HTR-8/SVneo (cell line): ENCODE results near the gene ATP8A2.
"Not testable (repeated sequence)": the region's sequence is repeated elsewhere in the genome, so short reads cannot be mapped to it uniquely, and the experiment has no call there.

Experiments
- DNase-seq: peaks from one replicate; pipeline ENCODE4 v3.0.0; 2011; ENCODE audit warnings: low spot score, mixed read lengths; ENCODE audit not compliant: insufficient read length
- FAIRE-seq: peaks from 2 replicates; lab custom pipeline; 2011; peaks lifted over from hg19 to GRCh38; lab: Jason Lieb, UNC

ATP8A2 gene

DNA sequence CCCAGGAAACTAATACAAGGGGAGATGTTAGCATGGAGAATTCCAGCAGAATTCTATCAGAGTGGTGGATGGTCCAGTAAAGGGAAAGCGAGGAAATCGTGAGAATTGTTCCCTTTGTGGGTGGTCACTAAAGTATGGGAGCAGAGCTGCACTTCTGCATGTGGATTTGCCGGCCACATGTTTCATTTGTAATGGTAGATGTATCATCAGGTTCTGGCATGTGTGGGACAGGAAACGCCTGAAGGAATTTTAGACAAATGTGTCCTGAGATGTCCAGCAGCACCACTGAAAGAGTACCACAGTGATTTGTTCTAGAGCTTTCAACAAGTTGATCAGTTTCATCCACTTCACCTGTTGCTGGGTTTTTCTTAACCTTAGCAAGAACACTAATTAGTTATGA is 371.6 kb downstream of the ATP8A2 start:
- no peak for FAIRE-seq
- DNase-seq, result no peak

DNA sequence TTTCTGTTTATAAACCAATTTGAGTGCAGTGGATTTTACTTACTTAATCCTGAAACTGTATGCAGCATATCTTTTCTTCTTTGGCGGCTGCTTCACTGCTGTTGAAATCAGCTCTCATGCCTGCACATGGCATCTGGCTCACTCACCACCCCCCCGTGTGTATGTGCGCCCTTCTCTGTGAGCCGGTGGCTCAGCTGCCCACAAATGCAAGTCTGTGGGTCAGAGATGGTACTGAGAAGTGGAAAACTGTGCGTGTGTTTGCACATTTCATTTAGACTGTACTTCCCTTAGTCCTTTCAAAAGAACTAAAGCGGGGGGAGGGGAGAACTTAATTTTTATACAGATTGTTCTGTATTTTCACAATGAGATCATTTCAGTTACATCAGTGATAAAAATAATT is 372.4 kb downstream of the ATP8A2 start:
- no peak for DNase-seq
- FAIRE-seq, result no peak

DNA sequence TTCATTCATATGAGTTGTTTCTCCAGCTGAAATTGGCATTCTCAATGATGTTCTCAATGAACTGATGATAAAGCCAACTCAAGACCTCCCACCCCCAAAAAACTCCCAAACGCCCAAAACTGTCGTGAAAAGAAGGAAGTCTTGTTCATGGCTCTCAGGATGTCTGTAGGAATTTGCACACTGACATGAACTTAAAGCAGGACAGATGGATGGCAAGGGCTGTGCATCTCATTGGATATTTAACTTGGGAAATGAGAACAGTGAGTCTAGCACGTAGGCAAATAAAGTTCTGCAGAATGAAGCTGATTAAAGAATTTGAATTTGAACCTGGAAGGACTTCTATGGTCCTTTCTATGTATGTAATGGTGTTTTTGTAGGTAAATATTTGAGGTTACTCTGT is 374.4 kb downstream of the ATP8A2 start:
- no peak for FAIRE-seq
- no peak for DNase-seq

DNA sequence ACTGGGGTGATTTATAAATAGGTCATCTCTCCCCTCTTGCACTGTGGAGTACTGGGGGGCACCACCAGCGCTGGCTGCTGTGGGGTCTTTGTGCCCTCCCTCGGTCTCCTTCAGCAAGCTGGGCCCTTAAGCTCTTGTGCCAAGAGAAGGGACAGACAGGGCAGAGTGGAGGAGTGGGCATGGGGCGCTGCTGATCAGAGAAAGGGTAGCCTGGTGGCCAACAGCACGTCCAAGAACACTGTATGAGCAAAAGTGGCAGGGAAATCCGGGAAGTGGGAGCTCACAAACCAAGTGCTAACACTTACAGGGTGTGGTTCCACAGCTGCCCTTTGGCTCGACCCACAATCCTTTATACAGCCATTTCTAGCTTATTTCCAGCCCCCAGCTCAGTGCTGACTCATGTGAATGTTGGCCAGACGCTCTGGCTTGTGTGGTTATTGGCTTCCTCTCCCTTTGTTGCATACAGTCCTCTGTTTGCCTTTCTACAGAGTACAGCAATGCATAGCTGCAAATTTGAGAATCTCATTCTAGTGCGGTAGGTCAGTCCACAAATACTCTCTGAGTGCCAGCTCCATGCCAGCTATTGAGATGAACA is 381.3 kb downstream of the ATP8A2 start:
- FAIRE-seq, result no peak
- DNase-seq, result no peak

DNA sequence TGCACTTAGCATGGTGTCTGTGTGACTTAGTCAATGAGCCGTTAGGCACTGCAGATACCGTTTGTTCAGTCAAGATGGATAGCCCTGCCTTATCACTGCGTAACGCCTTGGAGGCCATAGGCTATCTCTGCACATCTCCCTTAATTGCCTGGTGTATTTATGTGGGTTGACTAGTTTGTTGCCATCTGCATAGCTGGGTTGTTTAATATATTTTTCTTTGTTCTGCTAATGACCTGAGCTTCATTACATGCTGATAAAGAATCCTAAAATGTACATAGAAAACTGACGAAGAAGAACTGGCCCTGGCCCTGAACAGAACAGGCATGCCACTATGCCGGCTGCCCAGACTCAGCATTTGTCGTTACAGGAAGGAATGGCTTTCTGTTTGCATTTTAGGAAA is 382.2 kb downstream of the ATP8A2 start:
- FAIRE-seq, result no peak

DNA sequence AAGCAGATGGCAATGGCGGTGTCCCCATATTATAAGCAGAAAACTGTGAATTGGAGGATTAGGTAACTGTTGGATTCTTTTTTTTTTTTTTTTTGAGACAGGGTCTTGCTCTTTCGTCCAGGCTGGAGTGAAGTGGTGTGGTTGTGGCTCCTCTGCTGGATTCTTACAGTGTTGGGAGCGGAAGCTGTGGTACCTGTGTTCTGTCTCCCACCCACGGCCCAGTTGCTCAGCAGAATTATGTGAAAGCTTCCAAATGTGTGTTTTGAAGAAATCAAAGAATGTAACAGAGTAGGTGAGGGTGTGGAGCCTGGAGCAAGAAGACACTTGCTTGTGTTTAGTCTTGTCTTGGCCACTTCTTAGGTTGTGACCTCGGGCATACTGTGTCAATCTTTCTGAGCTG is 384.5 kb downstream of the ATP8A2 start:
- FAIRE-seq, result no peak
- no peak for DNase-seq

More for the DNA sequence above, 382.2 kb downstream of the ATP8A2 start:
- no peak for DNase-seq

DNA sequence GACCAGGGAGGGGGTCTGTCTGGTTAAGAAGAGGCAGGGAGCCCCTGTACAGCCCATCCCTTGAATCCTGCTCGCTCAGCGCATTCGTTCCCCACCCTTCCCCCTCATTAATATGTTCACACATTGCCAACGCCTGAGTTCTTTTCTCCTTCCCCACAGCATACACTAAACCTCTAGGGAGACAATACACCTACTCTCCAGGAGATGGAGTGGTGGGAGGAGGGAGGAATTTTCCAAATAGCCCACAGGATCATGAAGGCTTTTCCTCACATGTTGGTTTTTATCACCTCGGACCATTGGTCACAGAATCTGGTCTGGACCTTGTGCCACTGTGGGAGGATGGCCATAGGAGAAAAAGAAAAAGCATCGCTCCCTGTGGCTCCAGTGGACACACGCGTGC is 385.1 kb downstream of the ATP8A2 start:
- DNase-seq, result no peak
- FAIRE-seq, result no peak

DNA sequence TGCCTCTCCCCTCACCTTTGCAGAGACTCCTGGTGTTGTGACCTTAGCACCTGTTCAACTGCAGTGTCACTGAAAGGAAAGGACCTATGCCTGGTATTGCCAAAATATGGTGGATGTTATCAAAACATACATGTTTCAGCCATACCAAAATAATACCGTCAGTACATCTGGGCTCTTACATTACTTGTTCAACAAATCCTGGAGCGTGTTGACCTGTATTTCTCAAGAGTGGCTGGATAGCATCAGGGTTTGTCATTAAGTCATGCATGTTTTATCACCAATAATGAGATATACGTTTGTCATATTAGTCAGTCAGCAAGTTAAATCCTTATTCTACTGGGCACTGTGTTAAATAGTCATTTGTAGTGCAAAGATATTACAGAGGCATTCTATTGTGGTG is 389.3 kb downstream of the ATP8A2 start:
- DNase-seq (no peak), FAIRE-seq (no peak)

DNA sequence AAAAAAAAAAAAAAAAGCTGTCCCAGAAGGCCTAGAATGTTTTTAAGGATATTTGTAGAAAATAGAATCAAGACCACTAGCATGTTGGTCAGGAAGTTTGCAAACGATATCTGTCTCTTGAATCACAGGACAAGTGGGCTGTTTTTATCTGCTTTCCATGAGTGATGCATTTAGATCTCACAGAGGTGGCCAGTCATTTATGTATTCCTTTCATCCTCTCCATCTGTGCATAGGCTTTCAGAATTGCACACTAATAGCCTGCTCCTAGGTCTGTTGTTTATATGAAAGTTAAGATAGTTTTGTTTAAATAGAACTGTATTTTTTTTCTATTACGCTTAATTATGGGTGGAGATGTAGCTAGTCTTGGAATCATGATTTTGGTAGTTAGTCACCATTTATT is 390.5 kb downstream of the ATP8A2 start:
- FAIRE-seq (no peak), DNase-seq (no peak)

DNA sequence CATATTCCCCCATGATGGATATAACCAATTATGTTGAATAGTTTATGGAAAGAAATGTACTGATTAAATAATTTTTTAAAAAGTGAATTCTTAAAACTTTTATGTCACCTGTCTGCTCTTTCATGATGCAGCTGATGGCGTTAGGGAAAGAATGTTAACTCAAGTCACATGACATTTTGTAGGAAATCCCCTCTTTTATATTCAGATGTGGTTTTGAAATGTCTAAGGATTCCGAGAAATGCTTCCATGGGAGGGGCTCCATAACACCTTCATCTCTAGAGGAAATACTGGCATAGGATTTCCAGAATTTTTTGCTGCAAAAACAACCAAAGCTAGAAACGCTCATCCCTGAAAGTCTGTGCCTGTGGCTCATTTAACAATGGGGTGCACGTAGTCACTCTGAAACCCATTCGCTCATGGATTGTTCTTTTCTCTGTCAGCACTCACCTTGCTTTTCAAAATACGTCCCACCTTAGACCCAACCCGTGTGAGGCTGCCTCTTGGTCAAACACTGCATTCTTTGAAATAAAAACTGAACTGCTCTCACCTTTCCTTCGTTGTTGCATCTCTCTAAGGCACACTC is 391.1 kb downstream of the ATP8A2 start:
- DNase-seq, result no peak
- FAIRE-seq, result no peak

DNA sequence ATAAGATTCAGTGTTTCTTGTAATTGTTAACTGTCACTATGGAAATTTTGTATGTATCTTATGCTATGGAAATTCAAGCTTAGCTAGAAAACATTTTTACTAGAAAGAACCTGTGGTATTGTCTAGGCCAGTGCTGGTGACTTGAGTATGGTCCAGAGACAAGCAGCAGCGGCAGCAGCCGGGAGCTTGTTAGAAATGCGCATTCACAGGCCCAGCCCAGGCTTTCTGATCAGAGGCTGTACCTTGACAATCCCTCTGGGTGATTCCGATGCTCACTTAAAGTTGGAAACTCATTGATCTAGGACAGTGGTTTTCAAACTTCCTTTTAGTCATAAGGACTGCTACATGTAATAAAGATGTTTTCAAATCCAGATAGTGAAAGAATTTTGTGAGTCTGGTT is 392.6 kb downstream of the ATP8A2 start:
- DNase-seq, result no peak
- FAIRE-seq, result no peak

DNA sequence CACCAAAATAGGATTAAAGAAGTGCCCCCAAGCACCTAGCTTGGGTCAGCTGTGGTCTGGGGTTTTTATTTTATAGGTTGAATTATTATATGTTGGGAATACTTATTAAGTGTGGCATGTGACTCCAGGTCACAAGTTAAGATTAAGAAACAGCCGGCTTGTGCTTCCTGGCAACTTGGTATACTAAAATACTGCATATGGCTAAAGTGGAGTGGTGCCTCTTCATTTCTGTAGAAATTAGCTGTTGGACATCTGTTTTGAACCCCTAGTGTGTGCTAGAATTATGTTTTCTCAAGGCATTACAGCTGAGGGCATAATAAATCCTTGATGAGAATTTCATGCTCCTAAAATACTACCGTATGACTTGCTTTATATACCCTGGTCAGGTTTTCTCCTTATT is 393.5 kb downstream of the ATP8A2 start:
- DNase-seq, result no peak
- no peak for FAIRE-seq

DNA sequence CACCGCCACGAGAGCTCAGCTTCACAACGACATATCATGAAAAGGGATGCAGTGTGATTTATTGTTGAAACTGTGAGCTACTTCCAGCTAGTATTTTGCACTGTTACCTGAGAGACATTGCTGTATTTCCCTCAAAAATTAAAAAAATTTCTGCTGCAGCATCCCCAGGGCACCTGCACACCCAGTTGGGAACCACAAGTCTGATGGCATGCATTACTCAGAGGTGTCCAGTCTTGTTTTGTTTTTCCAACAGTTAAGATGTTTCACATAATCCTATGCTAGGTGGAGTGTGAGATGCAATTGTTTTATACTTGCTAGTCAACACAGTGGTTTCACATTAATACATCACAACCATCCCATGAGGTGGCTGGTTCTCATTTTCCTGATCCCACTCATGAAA is 394.8 kb downstream of the ATP8A2 start:
- FAIRE-seq, result no peak
- DNase-seq, result no peak

DNA sequence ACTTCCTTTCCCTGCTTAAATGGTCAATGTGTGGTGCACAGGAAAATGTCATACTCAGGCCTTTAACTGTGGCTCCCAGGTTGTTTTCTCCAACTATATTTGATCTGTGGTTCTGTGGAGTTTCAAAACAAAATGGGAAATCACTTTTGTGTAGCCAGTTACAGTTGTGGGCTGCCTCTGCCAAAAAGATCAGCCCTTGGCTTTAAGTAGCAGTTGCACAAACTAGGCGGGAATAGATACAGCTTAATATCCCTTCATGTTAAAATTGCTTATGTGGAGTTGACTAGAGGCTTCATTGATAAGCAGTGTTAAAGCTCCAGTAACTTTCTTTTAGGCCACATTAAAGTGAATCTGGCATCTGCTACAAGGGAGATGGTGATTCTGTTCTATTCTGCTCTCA is 395.2 kb downstream of the ATP8A2 start:
- FAIRE-seq (no peak), DNase-seq (no peak)

DNA sequence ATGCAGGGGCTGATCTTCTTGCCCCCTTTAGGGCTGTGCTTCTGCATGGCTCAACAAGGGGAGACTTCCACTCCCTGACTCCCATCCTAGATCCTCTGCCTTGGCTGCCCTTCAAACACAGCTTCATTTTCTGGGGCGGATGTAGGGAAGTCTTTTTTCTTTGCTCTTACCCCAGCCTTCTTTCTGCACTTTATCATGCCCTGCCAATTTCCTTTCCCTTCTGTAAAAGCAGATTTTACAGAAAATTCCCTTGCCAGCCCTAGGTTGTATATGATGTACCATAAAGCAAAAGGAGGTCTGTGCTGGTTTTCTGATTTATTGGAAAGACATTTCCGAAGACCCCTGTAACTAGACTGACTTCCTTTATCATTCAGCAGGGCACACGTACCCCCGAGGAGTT is 396.6 kb downstream of the ATP8A2 start:
- DNase-seq (no peak), FAIRE-seq (no peak)

DNA sequence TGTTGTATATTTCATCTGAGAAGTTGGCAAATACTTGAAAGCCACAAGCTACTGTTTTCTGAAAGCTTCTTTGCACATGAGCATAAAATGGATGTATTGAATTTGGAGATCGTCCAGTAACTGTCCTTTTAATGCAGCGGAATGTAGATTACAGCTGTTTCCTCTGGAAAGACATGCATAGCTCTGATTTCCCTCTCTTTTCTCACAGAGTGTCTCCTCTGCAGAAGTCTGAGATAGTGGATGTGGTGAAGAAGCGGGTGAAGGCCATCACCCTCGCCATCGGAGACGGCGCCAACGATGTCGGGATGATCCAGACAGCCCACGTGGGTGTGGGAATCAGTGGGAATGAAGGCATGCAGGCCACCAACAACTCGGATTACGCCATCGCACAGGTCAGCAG is 397.1 kb downstream of the ATP8A2 start:
- FAIRE-seq, result no peak
- DNase-seq, result no peak

DNA sequence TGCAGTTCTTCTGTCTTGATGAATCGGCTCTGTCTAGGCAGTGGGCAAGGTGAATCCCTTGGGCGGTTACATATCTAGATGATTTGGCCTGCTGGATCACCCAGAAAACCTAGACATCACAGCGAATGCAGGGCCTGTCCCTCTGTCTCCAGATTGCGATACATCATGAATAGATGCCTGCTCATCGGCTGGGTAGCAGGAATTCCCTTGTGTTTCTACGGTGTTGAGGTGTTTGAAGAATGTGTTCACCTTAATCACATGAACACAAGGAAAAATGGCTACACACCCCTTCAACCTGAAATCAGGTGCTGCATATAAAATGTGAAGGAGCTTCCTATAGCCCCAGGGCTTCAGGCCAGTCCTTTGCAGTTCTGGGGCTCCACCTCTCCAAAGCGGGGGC is 398.8 kb downstream of the ATP8A2 start:
- no peak for FAIRE-seq
- no peak for DNase-seq

DNA sequence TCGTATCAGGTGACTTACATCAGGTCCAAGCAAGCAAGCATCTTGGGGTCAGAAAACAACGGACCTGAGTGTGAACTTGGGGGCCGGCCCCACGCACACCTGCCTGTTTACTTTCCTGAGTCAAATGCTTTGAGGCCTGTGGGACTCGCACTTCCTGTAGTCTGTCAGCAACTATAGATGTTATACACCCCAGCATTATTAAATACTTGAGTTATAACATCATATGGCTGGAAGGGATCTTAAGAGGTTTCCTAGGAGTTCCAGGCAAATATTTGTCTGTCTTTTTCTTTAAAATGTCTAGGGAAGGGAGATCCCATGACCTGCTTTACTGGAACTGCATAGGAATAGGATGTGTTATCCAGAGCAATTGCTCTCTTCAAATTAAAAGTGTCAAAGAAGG is 399.4 kb downstream of the ATP8A2 start:
- peak; percentile 20 for DNase-seq
- FAIRE-seq, result no peak

DNA sequence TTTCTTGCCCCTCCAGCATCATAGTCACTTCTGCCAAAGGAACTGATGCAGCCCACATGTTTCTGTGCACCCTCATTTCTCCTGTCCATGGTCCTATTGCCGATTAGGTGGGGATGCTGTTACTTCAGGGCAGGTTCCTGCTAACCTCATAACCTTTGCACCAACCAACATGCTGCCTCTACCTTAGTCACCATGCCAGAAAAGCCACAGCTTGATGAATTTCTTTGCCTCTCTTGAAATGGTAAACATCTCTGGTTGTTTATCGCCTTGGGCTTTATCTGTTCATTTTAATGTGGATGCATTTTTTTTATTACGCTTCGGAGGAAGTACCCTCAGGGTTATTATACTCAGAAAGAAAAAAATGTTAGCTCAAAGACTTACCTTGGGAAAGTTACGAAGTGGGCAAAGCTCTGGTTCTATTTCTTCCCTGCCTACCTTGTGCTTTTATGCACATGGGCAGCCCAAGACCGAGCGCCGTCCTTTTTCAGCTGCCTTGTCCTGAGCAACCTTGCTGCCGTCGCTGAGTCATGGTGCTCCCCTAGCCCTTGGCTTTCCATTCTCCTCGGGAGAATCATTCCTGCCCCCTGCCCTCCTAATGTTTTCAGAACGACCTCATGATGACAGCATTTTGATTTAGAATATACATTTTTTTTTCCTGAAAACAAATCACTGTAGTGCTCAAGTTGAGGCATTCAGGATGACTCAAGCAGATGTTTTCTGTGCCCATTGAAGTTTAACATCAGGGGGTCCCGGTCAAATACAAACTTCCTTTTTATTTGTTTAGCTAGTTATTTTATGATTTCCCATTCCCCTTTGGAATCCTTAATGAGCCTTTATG is 400.1 kb downstream of the ATP8A2 start:
- DNase-seq, result peak; percentile 7

DNA sequence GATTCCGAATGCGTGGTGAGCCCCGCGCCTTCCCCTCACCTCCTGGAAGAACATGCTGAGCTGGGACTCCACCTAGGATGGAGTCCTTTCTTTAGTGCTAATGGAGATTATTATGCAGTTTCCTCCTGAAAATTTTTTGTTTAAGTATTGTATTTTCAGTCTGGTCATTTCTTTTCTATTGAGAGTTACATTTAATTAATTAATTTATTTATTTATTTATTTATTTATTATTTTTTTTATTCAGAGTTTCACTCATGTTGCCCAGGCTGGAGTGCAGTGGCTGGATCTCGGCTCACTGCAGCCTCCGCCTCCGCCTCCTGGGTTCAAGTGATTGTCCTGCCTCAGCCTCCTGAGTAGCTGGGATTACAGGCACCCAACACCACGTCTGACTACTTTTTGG is 400.8 kb downstream of the ATP8A2 start:
- not testable (repeated sequence) for FAIRE-seq

More for the DNA sequence above, 400.1 kb downstream of the ATP8A2 start:
- FAIRE-seq, result no peak

DNA sequence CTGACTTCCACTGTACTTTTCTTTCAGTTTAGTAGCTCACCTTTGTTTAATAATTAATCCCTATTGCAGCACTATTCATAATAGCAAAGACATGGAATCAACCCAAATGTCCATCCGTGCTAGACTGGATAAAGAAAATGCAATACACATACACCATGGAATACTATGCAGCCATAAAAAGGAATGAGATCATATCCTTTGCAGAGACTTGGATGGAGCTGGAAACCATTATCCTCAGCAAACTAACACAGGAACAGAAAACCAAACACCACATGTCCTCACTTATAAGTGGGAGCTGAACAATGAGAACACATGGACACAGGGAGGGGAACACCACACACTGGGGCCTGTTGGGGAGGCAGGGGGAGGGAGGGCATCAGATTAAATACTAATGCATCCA is 402.3 kb downstream of the ATP8A2 start:
- not testable (repeated sequence) for FAIRE-seq, DNase-seq

More for the DNA sequence above, 400.8 kb downstream of the ATP8A2 start:
- not testable (repeated sequence) for DNase-seq
